Osteocyte (in vitro differentiated cells): Measurements from ENCODE around the gene SKOR2. TPM values are rescaled to one million over a fixed set of nuclear protein-coding genes. Genes with fewer than 3 reads are reported as not detected.
A peak's percentile ranks its signal among the peaks of the same experiment; 100 is the strongest.

Experiments used
- DNase-seq: peaks from one replicate; pipeline ENCODE4 v3.0.0; 2021; ENCODE audit warnings: mixed read lengths; ENCODE audit not compliant: unreplicated experiment; ENCODE audit errors: extremely low spot score
- H3K27ac Mint-ChIP-seq: one replicate; pipeline ENCODE4 v1.8.0; 2021; ENCODE audit warnings: mild to moderate bottlenecking, mixed read lengths; ENCODE audit not compliant: unreplicated experiment
- H3K27me3 Mint-ChIP-seq: one replicate; pipeline ENCODE4 v1.8.0; 2021; ENCODE audit warnings: mixed read lengths; ENCODE audit not compliant: unreplicated experiment
- H3K36me3 Mint-ChIP-seq: one replicate; pipeline ENCODE4 v1.8.0; 2021; ENCODE audit warnings: mixed read lengths; ENCODE audit not compliant: unreplicated experiment
- H3K4me1 Mint-ChIP-seq: one replicate; pipeline ENCODE4 v1.8.0; 2021; ENCODE audit warnings: mixed read lengths; ENCODE audit not compliant: unreplicated experiment
- H3K4me3 Mint-ChIP-seq: one replicate; pipeline ENCODE4 v1.8.0; 2021; ENCODE audit warnings: mild to moderate bottlenecking, moderate library complexity, mixed read lengths; ENCODE audit not compliant: unreplicated experiment
- H3K9me3 Mint-ChIP-seq: one replicate; pipeline ENCODE4 v1.8.0; 2021; ENCODE audit warnings: mixed read lengths; ENCODE audit not compliant: unreplicated experiment
- total RNA-seq: library from RNA; stranded (reverse); gene quantifications from 2 replicates; pipeline ENCODE4 v1.2.1, GENCODE V29; 2021
- TF ChIP-seq, protein P1 (sequence below): fragments of 200-600 bp; sonication (generic); IDR thresholded peaks from 2 replicates; pipeline ENCODE4 v1.5.0; 2021; ENCODE audit warnings: antibody characterized with exemption, mild to moderate bottlenecking, moderate library complexity

Gene SKOR2
- total RNA-seq, 1 donor from 2014 or later, result not detected

GRCh38 chr18:47175898-47176575 lies 75.4 kb downstream of the SKOR2 start, which contains the start of gene IER3IP1:
Gene IER3IP1 (minus strand): TSS chr18:47176364. CDS start chr18:47176277, 87 bp downstream.
- DNase-seq, result peak; percentile 96
- Mint-ChIP-seq H3K36me3 (no peaks in the 10 kb centered on the region), H3K27ac (no peak within 1 kb of the TSS), H3K4me3 (peak within 1 kb of the TSS; percentile 24), H3K4me1 (no peaks in the 10 kb centered on the region), H3K9me3 (no peaks in the 10 kb centered on the region), H3K27me3 (peaks cover 25% of the 10 kb centered on the region)
- TF ChIP-seq, protein P1, sequence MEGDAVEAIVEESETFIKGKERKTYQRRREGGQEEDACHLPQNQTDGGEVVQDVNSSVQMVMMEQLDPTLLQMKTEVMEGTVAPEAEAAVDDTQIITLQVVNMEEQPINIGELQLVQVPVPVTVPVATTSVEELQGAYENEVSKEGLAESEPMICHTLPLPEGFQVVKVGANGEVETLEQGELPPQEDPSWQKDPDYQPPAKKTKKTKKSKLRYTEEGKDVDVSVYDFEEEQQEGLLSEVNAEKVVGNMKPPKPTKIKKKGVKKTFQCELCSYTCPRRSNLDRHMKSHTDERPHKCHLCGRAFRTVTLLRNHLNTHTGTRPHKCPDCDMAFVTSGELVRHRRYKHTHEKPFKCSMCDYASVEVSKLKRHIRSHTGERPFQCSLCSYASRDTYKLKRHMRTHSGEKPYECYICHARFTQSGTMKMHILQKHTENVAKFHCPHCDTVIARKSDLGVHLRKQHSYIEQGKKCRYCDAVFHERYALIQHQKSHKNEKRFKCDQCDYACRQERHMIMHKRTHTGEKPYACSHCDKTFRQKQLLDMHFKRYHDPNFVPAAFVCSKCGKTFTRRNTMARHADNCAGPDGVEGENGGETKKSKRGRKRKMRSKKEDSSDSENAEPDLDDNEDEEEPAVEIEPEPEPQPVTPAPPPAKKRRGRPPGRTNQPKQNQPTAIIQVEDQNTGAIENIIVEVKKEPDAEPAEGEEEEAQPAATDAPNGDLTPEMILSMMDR, result peak; percentile 30

DNA sequence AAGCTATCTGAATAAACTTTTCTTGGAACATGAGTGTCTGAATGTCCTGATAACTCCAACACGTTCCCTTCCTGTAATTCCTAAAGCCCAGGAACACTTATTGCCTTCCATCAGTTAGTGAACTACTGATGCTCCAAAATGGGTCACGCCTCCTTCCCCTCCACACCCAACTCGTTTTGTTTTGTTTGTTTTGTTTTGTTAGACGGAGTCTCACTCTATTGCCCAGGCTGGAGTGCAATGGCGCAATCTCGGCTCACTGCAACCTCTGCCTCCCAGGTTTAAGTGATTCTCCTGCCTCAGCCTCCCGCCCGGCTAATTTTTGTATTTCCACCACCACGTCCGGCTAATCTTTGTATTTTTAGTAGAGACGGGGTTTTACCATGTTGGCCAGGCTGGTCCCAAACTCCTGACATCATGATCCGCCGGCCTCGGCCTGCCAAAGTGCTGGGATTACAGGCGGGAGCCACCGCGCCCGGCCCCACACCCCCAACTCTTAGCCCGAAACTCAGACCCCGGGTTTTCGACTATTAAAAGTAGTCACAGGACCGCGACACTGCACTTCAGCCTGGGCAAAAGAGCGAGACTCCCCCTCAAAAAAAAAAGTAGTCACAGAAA lies 76.1 kb downstream of the SKOR2 start:
- TF ChIP-seq, protein P1, result no peak
- H3K27me3 Mint-ChIP-seq, result peaks cover 18% of the 10 kb centered on the region
- no peaks in the 10 kb centered on the region for H3K4me1 Mint-ChIP-seq
- no peaks in the 10 kb centered on the region for H3K36me3 Mint-ChIP-seq
- no peak overlapping the region for H3K4me3 Mint-ChIP-seq
- H3K9me3 Mint-ChIP-seq, result no peaks in the 10 kb centered on the region
- DNase-seq, result no peak
- no peak overlapping the region for H3K27ac Mint-ChIP-seq

GRCh38 chr18:47174545-47175116 lies 76.8 kb downstream of the SKOR2 start:
- TF ChIP-seq, protein P1, result no peak
- Mint-ChIP-seq H3K27me3 (peaks cover 11% of the 10 kb centered on the region), H3K9me3 (no peaks in the 10 kb centered on the region), H3K27ac (no peak overlapping the region), H3K4me3 (no peak overlapping the region), H3K36me3 (no peaks in the 10 kb centered on the region), H3K4me1 (peaks cover 2% of the 10 kb centered on the region)
- DNase-seq, result no peak

- no peaks in the 10 kb centered on the region for H3K36me3 Mint-ChIP-seq
- H3K27ac Mint-ChIP-seq, result no peak overlapping the region
- no peak overlapping the region for H3K4me3 Mint-ChIP-seq
- no peaks in the 10 kb centered on the region for H3K9me3 Mint-ChIP-seq
- H3K4me1 Mint-ChIP-seq, result peaks cover 2% of the 10 kb centered on the region
- DNase-seq, result no peak
- H3K27me3 Mint-ChIP-seq, result no peaks in the 10 kb centered on the region
- TF ChIP-seq, protein P1, result no peak
These were observed 79.0 kb downstream of the SKOR2 start for GRCh38 chr18:47172476-47172875.

DNA sequence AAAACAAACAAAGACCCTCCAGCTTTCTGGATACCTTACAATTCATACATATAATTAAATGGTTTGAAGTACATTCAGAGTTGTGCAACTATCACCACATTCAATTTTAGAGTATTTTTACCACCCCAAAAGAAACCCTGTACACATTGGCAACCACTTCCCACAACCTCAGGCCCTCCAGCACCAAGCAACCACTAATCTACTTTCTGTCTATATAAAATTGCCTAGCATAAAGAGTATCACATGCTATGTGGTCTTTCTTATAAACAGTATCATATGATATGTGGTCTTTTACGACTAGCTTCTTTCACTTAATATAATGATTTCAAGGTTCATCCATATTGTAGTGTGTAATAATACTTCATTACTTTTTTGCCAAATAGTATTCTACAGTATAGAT lies 82.5 kb downstream of the SKOR2 start:
- peaks cover 6% of the 10 kb centered on the region for H3K4me1 Mint-ChIP-seq
- TF ChIP-seq, protein P1, result no peak
- H3K36me3 Mint-ChIP-seq, result no peaks in the 10 kb centered on the region
- no peak for DNase-seq
- H3K4me3 Mint-ChIP-seq, result no peak overlapping the region
- H3K27ac Mint-ChIP-seq, result peak overlapping the region; percentile 48
- H3K27me3 Mint-ChIP-seq, result no peaks in the 10 kb centered on the region
- no peaks in the 10 kb centered on the region for H3K9me3 Mint-ChIP-seq
